AG09309 (cell line): ENCODE data around the gene FAM234A.
A peak's percentile ranks its signal among the peaks of the same experiment; 100 is the strongest.

Experiments used
- DNase-seq: peaks from one replicate; pipeline ENCODE4 v3.0.0-alpha.2; 2010; ENCODE audit warnings: low read depth
- H3K4me3 ChIP-seq: 2 replicates; pipeline ENCODE4 v1.5.1; 2011; ENCODE audit warnings: mild to moderate bottlenecking, low read depth, low read length, moderate library complexity; ENCODE audit not compliant: control insufficient read depth
- TF ChIP-seq, protein P1 (sequence below): IDR thresholded peaks from 2 replicates; pipeline ENCODE4 v1.5.1; 2011; ENCODE audit warnings: mild to moderate bottlenecking, low read depth, low read length, inconsistent platforms; ENCODE audit not compliant: insufficient read depth, control insufficient read depth; ENCODE audit errors: missing control alignments

The FAM234A gene, protein sequence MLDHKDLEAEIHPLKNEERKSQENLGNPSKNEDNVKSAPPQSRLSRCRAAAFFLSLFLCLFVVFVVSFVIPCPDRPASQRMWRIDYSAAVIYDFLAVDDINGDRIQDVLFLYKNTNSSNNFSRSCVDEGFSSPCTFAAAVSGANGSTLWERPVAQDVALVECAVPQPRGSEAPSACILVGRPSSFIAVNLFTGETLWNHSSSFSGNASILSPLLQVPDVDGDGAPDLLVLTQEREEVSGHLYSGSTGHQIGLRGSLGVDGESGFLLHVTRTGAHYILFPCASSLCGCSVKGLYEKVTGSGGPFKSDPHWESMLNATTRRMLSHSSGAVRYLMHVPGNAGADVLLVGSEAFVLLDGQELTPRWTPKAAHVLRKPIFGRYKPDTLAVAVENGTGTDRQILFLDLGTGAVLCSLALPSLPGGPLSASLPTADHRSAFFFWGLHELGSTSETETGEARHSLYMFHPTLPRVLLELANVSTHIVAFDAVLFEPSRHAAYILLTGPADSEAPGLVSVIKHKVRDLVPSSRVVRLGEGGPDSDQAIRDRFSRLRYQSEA

DNA sequence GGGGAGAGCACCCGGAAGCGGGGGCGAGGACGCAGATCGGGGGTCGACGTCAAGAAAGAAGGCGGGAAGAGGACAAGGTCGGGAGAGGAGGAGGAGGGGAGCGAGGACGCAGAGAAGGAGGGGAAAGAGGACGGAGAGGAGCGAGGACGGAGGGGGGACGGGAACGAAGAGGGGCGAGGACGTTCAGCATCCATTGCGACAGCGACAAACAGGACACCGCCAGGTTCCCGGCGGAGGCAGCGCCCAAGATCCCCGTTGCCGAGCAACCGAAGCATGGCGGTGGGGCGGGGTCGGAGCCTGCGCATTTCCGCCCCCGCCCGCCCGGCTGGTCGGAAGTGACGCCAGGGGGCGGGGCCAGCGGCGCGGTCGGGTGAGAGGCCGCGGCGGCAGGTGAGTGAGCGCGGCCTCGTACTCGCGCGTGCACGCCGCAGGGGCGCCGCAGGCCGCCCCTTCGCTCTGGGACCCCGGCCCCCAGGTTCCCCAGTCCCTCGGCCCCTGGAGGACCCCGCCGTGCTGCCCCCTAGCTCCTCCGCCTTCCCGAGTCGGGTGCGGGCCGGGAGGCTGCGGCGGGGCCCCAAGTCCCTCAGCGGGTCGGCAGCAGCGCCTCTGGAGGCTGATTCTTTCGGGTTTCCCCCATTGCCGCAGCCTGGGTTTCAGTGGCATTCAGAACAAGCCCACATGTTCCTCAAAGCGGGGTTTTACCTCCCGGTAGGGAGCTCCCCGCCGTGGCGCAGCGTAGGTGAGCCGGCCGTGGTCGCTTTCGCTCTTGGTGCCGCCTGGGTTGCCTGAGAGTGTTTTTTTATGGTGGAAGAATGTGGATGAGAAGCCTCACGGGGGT, at the start of gene FAM234A:
FAM234A (plus strand) TSS at position 354 of the 838 bp plus-strand sequence. CDS start 19,593 bp downstream, outside the sequence.
- peak within 1 kb of the TSS; percentile 67 for H3K4me3 ChIP-seq
- DNase-seq: peak; percentile 21
- TF ChIP-seq, protein P1, sequence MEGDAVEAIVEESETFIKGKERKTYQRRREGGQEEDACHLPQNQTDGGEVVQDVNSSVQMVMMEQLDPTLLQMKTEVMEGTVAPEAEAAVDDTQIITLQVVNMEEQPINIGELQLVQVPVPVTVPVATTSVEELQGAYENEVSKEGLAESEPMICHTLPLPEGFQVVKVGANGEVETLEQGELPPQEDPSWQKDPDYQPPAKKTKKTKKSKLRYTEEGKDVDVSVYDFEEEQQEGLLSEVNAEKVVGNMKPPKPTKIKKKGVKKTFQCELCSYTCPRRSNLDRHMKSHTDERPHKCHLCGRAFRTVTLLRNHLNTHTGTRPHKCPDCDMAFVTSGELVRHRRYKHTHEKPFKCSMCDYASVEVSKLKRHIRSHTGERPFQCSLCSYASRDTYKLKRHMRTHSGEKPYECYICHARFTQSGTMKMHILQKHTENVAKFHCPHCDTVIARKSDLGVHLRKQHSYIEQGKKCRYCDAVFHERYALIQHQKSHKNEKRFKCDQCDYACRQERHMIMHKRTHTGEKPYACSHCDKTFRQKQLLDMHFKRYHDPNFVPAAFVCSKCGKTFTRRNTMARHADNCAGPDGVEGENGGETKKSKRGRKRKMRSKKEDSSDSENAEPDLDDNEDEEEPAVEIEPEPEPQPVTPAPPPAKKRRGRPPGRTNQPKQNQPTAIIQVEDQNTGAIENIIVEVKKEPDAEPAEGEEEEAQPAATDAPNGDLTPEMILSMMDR: peak; percentile 43

DNA sequence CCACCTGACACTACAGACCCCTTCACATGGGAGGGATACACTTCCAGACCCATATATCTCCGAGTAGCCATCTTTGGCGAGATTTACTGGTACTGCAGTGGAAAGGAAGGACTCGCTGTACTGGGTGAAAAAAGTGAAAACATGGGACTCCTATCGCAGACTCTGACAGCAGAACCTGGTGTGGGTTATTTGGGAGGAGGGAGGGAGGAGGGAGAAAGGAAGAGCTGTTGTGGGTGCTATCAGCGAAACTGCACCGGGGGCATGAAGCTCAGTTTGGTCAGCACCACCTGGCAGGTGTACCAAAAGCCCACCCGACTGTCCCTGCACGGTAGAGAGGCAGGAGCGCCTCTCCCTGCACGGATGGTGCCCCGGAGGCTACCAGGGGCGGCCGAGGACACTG, 49.4 kb upstream of the FAM234A start:
- TF ChIP-seq, protein P1: no peak
- no peak for DNase-seq
- no peak overlapping the region for H3K4me3 ChIP-seq

DNA sequence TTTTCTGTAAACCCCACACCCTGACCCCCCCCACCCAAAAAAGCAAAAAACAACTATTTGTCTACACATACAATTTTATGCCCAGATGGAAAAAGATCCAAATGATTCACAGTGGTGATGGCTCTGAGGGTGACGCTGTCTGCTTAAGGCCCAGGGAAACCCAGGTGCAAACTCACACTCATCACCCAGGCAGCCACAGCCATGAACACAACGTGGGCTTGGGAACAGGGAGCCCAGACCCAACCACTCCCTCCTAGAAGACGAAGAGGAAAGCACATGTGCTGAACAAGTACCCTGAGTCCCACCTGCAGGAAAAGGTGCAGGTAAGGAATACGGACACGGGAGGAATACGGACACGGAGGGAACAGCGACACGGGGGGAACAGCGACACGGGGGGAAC, 48.9 kb upstream of the FAM234A start:
- no peak overlapping the region for H3K4me3 ChIP-seq

DNA sequence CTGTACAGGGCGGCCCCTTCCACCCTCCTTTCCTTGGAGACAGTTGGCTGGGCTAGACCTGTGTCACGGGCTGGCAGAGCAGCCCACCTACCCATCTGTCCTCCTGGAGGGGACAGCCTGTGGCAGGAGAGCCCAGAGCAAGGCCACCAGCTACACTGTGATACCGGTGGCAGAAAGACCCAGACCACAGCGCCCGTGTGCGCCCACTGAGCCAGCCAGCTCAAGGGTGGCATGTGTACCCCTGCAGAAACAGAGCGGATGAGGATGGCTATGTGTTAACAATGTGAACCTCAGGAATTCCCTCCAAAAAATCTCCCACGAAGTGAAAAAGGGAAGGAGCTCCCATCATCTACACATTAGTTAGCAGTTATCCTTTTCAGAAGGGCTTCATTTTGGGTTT, 47.3 kb upstream of the FAM234A start:
- DNase-seq: no peak
- H3K4me3 ChIP-seq: no peak overlapping the region
- TF ChIP-seq, protein P1: no peak

More for the DNA sequence above, 48.9 kb upstream of the FAM234A start:
- TF ChIP-seq, protein P1: no peak
- no peak for DNase-seq

DNA sequence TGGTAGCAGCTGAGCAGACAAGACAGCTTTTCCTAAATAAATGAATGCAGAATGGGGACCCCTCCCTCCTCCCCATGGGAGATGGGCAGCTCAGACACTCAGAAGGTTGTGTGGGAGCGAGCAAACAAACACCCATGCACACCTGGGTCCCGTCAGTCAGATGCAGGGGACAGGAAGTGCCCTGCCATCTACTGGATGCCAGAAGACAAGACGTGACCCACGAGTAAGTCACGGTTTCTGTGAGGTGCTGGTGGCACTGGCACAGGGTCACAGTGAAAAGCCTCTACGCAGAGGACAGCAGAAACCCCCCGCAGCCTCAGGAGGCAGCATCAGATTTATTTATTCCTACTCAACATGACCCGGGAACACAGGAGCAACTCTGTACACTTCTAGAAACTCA, 45.9 kb upstream of the FAM234A start:
- no peak overlapping the region for H3K4me3 ChIP-seq
- DNase-seq: no peak
- TF ChIP-seq, protein P1: no peak

DNA sequence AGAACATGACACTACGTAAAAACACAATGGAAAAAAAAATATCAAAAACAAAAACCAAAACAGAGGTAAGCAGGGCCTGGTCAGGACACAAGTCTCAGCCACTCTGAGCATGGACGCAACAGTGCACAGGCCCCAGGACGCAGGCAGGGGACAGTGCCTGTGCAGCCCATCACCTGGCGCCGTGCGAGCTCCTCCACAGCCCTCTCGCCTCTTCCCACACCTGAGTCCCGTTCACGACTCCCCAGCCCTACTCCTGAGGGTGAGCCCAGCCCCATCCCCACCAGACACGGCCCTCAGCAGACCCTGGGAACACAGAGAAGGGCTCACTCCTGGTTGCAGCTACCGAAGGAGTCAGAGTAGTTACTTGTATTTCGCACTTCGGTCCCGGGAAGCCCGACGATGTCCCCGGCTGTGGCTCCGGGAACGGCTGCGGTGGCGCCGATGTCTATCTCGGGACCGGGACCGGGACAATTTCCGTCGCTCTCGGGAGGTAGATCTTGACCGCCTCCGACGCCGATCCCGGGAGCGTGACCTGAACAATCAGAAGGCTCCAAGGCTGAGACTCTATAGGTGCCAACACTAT, 44.9 kb upstream of the FAM234A start:
- no peak for DNase-seq
- TF ChIP-seq, protein P1: no peak
- no peak overlapping the region for H3K4me3 ChIP-seq
